ENCODE measurements around the gene CISD1. TPM values are rescaled to one million over a fixed set of nuclear protein-coding genes. Genes with fewer than 3 reads are reported as not detected.

The CISD1 gene
- total and polyA plus RNA-seq, 2 experiments from 2014 or later, result 37.8 to 95.9 TPM

DNA sequence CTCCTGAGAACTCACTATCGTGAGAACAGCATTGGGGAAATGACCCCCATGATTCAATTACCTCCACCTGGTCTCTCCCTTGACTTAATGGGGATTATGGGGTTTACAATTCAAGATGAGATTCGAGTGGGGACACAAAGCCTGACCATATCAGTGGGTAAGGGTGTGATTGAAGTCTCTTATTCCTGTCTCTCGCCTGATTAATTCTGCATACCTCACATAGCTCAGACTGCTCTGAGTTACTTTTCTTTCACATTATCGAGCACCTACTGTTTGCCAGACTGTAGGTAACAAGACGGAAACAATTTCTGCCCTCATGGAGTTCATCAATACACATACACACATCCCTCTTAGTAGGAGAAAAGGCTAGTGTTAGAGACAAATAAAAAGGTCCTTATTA lies 25.0 kb downstream of the CISD1 start:
- Histone ChIP-seq H3K4me2 (no peak overlapping the region), H3K9me3 (ENCODE audit: low read depth) (no peaks in the 10 kb centered on the region), H3K27ac (no peak overlapping the region), H2AFZ (no peak overlapping the region), H3K4me1 (ENCODE audit: insufficient read depth) (no peaks in the 10 kb centered on the region), H3K79me2 (no peaks in the 10 kb centered on the region), H3K27me3 (no peaks in the 10 kb centered on the region), H3K9me2 (replicated peaks; ENCODE audit: insufficient read depth) (no peaks in the 10 kb centered on the region), H3K36me3 (replicated peaks; ENCODE audit: insufficient read depth, low read depth) (no peaks in the 10 kb centered on the region), H3K4me3 (no peak overlapping the region), H4K20me1 (ENCODE audit: insufficient read depth, poor library complexity, severe bottlenecking) (no peaks in the 10 kb centered on the region)
- DNase-seq (ENCODE audit: low spot score), result no peak
- TF ChIP-seq EZH2phosphoT487 (IDR thresholded peaks at IDR 0.05; ENCODE audit: low read depth, severe bottlenecking, unreplicated experiment) (no peak), CTCF (IDR thresholded peaks at IDR 0.05; ENCODE audit: poor library complexity) (no peak), EZH2 (IDR thresholded peaks at IDR 0.05; ENCODE audit: borderline replicate concordance) (no peak)
- 78% methylated on average over 5 of the region's 5 CpGs for WGBS (ENCODE audit: low lambda C conversion rate, missing lambda C conversion rate)

DNA sequence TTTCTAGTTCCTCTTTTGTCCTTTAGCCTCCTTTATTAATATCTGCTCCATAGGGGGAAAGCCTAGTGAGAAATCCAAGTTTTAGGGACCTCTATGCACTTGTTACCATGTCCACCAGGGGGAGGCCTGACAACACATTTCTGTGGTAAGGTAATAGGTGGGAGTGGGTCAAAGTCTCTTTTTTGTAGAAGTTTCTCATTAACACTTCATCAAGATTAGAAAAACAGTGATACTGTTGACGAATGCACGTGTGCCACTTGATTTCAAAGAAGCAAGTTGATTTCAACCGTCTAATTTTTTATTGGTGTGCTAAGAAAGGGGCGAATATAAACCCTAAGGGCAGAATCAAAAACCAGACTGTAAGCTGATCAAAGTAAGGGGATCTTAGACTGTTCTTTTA lies 30.6 kb downstream of the CISD1 start:
- DNase-seq (ENCODE audit: low spot score), result peak; percentile 79
- H4K20me1 ChIP-seq (ENCODE audit: insufficient read depth, poor library complexity, severe bottlenecking), result no peaks in the 10 kb centered on the region

GRCh38 chr10:58300676-58301075 lies 31.7 kb downstream of the CISD1 start:
- H3K27ac ChIP-seq, result no peak overlapping the region
- H3K4me1 ChIP-seq (ENCODE audit: insufficient read depth), result no peaks in the 10 kb centered on the region
- H3K27me3 ChIP-seq, result no peaks in the 10 kb centered on the region
- H3K9me3 ChIP-seq (ENCODE audit: low read depth), result no peaks in the 10 kb centered on the region
- no peak overlapping the region for H3K4me2 ChIP-seq
- DNase-seq (ENCODE audit: low spot score), result no peak
- TF ChIP-seq CTCF (IDR thresholded peaks at IDR 0.05; ENCODE audit: poor library complexity), result no peak
- no peak for TF ChIP-seq EZH2phosphoT487 (IDR thresholded peaks at IDR 0.05; ENCODE audit: low read depth, severe bottlenecking, unreplicated experiment)
- no peak for TF ChIP-seq EZH2 (IDR thresholded peaks at IDR 0.05; ENCODE audit: borderline replicate concordance)
- no peaks in the 10 kb centered on the region for H3K79me2 ChIP-seq
- no peak overlapping the region for H3K4me3 ChIP-seq
- no peaks in the 10 kb centered on the region for H3K9me2 ChIP-seq (replicated peaks; ENCODE audit: insufficient read depth)
- no peaks in the 10 kb centered on the region for H3K36me3 ChIP-seq (replicated peaks; ENCODE audit: insufficient read depth, low read depth)
- H2AFZ ChIP-seq, result no peak overlapping the region
- no peaks in the 10 kb centered on the region for H4K20me1 ChIP-seq (ENCODE audit: insufficient read depth, poor library complexity, severe bottlenecking)

More for the DNA sequence above, 30.6 kb downstream of the CISD1 start:
- Histone ChIP-seq H3K9me3 (ENCODE audit: low read depth) (no peaks in the 10 kb centered on the region), H3K79me2 (no peaks in the 10 kb centered on the region), H3K4me2 (peak overlapping the region; percentile 55), H3K36me3 (replicated peaks; ENCODE audit: insufficient read depth, low read depth) (no peaks in the 10 kb centered on the region), H3K27me3 (no peaks in the 10 kb centered on the region), H2AFZ (no peak overlapping the region), H3K4me1 (ENCODE audit: insufficient read depth) (no peaks in the 10 kb centered on the region), H3K27ac (no peak overlapping the region), H3K9me2 (replicated peaks; ENCODE audit: insufficient read depth) (no peaks in the 10 kb centered on the region), H3K4me3 (no peak overlapping the region)
- no peak for TF ChIP-seq EZH2 (IDR thresholded peaks at IDR 0.05; ENCODE audit: borderline replicate concordance)
- peak; percentile 84 for TF ChIP-seq CTCF (IDR thresholded peaks at IDR 0.05; ENCODE audit: poor library complexity)
- TF ChIP-seq EZH2phosphoT487 (IDR thresholded peaks at IDR 0.05; ENCODE audit: low read depth, severe bottlenecking, unreplicated experiment), result no peak
- 7% methylated on average over 4 of the region's 4 CpGs for WGBS (ENCODE audit: low lambda C conversion rate, missing lambda C conversion rate)

DNA sequence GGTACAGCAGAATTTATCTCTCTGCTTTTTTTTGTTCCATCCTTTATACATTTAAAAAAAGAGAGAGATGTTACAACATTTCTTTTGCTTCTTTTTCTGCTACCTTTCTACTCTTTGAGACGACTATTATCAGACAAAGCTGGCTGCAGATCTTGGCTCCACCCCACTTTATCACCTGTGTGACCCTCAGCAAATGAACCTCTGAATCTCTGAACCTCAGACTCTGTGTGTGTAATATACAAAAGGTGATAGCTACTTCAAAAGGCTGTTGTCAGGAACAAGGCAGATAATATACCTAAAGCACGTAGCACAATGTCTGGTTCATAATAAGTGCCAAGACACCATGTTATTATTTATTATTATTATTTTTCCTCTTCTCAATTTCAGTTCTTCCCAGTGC lies 33.3 kb downstream of the CISD1 start:
- H3K27me3 ChIP-seq, result no peaks in the 10 kb centered on the region
- H3K9me2 ChIP-seq (replicated peaks; ENCODE audit: insufficient read depth), result no peaks in the 10 kb centered on the region
- H3K27ac ChIP-seq, result no peak overlapping the region
- no peaks in the 10 kb centered on the region for H3K79me2 ChIP-seq
- peak; percentile 11 for DNase-seq (ENCODE audit: low spot score)
- 43% methylated on average over 2 of the region's 2 CpGs for WGBS (ENCODE audit: low lambda C conversion rate, missing lambda C conversion rate)
- H4K20me1 ChIP-seq (ENCODE audit: insufficient read depth, poor library complexity, severe bottlenecking), result no peaks in the 10 kb centered on the region
- H3K36me3 ChIP-seq (replicated peaks; ENCODE audit: insufficient read depth, low read depth), result no peaks in the 10 kb centered on the region
- no peaks in the 10 kb centered on the region for H3K4me1 ChIP-seq (ENCODE audit: insufficient read depth)
- no peak overlapping the region for H3K4me2 ChIP-seq
- TF ChIP-seq EZH2phosphoT487 (IDR thresholded peaks at IDR 0.05; ENCODE audit: low read depth, severe bottlenecking, unreplicated experiment) (no peak), CTCF (IDR thresholded peaks at IDR 0.05; ENCODE audit: poor library complexity) (no peak), EZH2 (IDR thresholded peaks at IDR 0.05; ENCODE audit: borderline replicate concordance) (no peak)
- no peak overlapping the region for H2AFZ ChIP-seq
- no peak overlapping the region for H3K4me3 ChIP-seq
- H3K9me3 ChIP-seq (ENCODE audit: low read depth), result no peaks in the 10 kb centered on the region

Measured in hepatocyte (in vitro differentiated cells).